HG02642 (cell line): Measurements from ENCODE around the gene PRPSAP1.
"Not testable (repeated sequence)": the region's sequence is repeated elsewhere in the genome, so short reads cannot be mapped to it uniquely, and the experiment has no call there.

Experiments
- ATAC-seq: cut with Tn5 transposase; IDR thresholded peaks from one replicate; pipeline ENCODE4 v1.9.1; 2021; ENCODE audit warnings: mild to moderate bottlenecking; ENCODE audit not compliant: unreplicated experiment, poor library complexity

PRPSAP1 gene

DNA sequence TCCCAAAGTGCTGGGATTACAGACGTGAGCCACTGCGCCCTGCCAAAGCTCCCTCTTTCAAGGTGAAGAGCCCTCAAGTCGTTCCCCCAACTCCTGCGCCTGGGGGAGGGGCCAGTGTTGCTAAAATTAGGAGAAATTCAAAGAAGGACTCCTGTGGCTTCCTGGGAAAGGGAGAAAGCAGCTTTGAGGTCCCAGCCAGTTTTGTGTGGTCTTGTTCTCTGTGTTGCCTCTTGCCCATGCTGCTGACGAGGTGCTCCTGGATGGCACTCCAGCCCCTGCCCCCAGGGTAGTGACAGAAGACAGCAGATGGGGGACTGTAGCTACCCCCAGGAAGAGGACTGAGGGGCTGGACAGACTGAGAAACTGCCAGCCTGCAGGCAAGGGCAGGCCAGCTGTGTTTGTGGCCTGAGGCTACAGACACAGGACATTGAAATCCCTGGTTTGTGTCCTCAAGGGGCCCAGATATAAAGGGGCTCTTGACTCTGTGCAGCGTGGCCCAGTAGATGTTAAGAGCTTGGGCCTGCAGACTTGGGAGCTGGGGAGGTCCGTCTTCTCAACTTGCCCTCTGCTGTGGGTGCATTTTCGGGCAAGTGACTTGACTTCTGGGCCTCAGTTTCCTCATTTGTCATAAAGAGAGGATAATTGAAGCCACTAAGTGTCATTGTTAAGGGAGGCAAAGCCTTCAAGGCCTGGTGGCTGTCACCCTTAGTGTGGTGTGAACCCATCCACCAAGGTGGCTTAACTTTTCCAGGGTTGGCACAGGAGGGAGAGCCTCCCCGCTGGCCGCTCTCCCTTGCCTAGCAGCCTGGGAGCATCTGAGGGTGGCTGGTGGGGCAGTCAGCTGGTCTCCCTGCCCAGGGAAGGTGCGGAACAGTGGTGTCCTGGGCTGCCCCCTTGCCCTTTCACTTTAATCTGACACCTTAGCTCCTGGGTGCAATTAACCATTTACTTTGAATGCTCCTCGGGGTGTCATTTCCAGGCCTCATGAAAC lies 84.4 kb downstream of the PRPSAP1 start:
- ATAC-seq: no peak

DNA sequence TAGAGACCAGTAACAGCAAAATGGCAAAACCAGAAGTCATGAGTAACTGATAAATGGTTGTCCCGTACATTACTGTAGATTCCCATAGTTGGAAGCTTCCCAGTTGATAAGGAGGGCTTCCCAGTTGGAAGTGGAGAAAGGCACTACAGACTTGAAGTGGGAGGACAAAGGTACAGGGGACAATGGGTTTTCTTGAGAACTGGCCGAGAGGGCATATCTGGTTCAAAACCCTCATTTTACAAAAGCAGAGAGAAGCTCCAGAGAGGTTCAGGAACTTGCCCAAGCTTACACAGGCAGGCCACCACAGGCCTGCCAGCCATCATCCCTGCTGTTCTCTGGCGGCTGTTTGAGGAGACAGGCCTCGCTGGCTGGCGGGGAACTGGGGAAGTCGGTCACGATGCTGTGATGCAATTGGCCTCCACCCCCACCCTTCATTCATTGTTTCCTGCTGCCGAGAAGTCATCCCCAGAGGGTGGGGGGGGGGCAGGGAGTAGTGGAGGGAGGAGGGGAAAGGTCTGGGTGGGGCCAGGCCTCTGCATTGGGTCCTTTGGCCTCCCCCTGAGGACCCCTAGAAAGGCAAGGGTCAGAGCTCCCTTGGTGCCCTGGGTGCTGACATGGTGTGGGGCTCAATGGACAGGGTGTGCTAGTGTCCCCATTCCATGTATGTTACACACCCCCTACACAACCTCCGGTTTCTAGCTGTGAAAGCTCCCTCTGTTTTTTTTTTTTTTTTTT lies 85.5 kb downstream of the PRPSAP1 start:
- no peak for ATAC-seq

DNA sequence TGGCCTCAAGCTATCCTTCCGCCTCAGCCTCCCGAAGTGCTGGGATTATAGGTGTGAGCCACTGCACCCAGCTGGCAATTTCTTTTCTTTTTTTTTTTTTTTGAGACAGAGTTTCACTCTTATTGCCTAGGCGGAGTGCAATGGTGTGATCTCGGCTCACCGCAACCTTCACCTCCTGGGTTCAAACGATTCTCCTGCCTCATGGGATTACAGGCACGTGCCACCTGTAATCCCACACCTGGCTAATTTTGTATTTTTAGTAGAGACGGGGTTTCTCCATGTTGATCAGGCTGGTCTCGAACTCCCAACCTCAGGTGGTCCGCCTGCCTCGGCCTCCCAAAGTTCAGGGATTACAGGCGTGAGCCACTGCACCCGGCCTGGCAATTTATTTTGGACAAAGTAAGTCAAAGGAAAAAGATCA lies 86.1 kb downstream of the PRPSAP1 start:
- not testable (repeated sequence) for ATAC-seq

DNA sequence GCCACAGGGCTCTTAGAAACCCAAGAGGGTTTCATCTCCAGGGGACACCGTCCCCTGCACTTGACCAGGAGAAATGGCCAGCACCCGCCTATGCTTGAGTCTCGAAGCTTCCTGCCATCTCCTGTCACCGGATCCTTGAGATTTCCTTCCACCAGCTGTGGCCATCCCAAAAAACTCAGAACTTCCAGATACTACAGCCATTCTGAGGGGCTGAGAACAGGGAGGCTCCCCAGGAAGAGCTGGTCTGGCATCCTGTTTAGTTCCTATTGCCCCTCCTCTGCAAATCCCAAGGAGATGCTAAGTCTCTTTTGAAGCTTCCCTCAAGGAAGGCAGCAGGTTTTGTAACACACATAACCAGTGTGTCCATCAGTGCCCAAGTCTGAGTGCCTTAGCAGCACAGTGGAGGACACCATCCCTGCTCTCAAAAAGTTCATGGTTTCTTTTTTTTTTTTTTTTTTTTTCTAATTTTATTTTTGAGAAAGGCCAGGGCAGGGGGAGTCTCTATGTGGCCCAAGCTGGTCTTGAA lies 86.6 kb downstream of the PRPSAP1 start:
- ATAC-seq: no peak

DNA sequence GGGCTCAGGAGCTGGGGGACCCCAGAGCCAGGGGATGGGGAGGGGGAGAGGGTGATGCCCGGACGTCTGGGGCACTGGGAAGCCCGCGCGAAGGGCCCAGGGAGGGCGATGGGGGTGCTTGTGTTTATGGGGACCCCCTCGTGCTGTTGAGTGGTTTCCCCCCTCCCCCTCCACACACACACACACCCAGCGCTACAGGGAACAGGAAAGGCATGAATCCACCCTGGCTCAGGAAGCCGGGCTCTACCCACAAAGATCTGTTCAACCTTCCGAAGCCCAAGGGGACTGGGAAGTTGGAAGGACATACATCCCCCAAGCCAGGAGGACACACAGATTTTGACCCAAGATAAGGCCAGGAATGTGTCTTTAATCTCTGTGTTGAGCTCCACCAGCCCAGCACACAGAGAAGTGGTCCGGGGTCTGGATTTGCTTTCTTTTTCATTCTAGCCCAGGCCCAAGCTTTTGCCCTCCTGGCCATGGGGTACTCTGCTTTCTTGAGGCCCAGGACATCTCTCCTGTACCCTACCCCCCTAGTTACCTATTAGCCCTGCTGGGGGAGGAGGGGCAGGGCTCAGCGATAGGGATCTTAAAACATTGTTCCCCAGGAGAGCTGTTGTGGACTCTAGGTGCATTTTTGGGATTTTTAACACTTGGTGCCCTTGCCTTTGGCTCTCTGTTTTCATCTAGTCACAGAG lies 87.3 kb downstream of the PRPSAP1 start:
- no peak for ATAC-seq

DNA sequence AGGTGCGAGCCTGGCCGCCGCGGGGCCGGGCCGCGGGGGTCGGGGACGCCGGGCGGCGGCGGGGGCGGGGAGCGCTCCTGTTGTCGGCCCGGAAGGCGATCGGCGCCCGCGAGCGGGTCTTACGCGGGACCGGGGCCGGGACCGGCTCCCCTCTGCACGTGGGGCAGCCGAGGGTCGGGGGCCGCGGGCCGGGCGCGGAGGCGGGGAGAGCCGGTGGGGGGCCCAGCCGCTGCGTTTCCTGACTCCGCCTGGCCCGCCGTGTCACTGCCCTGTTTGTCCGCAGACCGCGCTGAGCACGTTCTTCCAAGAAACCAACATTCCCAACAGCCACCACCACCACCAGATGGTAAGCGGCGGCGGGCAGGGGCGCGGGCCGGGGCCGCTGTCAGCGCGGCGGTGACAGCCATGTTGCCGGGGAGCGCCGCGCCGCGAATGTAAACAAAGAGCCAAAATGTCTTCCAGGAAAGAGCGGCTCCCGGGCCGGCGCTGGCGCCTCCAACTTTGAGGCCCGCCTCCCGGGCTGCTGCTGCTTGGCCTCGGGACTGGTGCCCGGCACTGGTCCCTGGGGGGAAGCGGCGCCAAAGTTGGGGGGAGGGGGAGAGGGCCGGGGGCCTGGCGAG lies 88.0 kb downstream of the PRPSAP1 start:
- no peak for ATAC-seq

DNA sequence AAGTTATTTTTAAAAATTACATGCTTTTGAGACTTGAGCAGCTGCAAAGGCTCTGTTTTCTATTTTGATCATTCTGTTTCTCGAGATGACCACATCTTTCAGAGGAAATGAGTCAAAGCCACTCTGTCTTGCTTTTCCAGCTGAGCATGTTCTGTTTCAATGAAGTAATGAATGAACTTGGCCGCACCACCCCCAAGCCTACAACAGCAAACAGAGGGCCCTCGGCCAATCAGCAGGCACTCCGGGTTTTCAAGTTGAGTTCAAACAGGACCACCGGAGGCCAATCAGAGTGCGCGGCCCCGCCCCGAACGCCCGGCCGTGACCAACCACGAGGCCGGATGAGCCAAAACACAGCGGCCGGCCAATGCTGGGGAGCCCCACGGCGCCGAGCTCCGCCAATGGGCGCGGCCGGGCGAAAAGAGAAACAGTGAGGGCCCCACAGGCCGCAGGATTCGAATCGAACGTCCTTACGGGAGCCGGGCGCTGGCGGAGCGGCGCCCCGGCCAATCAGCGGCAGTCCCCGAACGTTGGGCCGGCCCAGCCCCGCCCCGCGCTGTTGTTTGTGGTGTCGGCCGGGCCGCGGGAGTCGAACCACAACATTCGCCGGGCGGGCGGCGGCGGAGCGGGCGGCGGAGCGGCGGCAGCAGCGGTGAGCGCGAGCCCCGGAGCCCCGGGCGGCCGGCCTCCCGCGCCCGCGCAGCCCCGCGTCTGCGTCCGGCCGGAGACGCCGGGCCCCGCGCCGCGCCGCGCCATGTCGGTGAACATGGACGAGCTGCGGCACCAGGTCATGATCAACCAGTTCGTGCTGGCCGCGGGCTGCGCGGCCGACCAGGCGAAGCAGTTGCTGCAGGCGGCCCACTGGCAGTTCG lies 88.7 kb downstream of the PRPSAP1 start, which contains the start of gene UBALD2:
TSS of gene UBALD2 (plus strand) at position 594 of the 869 bp plus-strand sequence. CDS start at position 752, 158 bp downstream.
- peak; percentile 80 for ATAC-seq

DNA sequence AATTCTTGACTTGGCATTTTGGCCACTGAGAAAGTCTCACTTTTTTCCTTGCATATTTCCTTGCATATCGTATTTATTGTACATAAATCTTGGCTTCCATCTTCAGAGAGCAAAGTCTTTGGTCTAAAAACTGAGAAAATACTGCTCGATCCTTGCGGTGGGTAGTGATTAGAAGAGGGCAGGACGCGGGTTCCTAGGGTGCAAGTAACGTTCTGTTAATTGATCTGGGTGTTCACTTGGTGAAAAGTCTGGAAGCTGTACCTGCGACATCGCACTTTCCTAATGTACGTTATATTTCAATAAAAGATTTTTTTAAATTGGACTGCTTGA lies 89.3 kb downstream of the PRPSAP1 start:
- ATAC-seq: no peak

DNA sequence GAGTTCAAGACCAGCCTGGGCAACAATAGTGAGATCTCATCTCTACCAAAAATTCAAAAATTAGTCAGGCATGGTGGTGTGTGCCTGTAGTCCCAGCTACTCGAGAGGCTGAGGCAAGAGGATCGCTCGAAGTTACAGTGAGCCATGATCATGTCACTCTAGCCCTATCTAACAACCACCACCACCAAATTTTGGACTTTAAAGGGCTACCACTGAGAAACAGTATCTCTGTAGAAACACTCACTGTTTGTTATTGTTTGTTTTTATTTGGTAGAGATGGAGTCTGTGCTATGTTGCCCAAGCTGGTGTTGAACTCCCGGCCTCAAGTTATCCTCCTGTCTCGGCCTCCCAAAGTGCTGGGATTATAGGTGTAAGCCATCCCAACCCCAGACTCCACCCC lies 89.8 kb downstream of the PRPSAP1 start:
- ATAC-seq: no peak

DNA sequence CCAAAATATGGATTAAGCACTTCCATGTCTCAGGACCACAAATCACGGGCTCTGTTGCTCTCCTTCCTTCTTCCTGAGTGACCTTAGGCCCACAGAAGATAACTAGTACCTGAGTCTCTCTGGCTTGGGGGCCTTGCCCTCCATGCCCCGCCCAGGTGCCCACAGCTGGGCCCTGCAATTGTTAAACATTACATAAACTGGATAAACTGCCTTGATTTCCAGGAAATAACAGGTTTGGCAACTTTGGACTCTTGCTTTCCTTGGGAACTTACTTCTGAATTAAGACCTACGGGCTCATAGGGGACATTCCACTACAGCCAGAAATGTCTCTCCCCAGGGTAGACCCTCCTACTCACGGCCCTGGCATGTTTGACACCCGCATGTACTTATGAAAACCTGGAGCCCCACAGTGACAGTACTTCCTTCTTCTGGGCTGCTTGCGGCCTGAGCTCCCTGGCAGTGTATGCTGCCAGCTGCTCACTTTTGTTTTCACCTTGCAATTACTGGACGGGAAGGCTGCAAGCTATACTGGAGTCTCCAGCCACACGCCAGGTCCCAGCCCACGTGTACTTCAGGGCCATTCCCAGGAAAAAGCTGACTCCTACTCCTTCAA lies 90.9 kb downstream of the PRPSAP1 start:
- ATAC-seq: no peak

DNA sequence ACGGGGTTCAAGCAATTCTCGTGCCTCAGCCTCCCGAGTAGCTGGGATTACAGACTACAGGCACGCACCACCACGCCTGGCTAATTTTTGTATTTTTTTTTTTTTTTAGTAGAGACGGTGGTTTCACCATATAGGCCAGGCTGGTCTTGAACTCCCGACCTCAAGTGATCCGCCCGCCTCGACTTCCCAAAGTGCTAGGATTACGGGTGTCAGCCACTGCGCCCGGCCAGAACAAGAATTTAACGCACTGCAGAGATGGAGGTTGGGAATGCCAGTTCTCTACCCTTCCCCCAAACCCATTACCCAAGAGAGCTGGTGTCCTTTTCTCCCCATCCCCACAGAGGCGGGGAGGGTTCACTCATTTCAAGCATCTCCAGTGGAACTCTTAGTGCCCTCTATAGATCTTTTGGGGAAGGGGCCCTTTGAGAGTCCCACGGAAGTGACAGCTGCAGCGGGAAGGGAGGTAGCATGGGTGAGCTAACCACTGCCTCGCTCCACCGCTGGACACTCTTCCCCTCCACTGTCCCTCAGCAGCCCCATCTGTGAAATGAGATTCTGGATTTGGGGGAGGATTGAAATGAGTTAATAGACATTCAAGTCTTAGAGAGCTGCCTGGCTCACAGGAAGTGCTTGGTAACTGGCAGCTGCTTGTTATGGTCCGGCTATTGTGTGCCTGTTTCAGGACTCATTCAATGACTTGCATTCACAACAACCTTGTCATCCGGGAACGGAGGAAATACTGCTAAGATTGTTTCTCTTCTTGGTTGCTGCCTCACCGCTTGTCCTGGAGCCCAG lies 92.1 kb downstream of the PRPSAP1 start:
- no peak for ATAC-seq

DNA sequence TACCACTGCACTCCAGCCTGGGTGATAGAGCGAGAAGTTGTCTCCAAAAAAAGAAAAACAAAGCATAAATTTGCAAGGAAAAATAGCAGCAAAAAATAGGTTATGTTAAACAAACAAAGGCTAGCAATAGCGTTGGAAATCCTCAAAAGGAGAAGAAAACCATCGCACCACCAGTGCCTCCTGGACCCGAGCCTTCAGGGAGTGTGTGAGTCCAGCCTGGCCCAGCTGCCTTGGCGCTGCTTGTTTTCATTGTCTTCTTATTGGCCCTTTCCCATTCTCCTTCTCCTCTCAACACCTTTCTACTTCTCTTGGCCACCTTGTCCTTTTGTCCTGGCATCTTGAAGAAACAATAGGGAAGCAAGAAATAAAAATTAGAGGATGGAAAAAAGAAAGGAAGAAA lies 93.0 kb downstream of the PRPSAP1 start:
- ATAC-seq: no peak

DNA sequence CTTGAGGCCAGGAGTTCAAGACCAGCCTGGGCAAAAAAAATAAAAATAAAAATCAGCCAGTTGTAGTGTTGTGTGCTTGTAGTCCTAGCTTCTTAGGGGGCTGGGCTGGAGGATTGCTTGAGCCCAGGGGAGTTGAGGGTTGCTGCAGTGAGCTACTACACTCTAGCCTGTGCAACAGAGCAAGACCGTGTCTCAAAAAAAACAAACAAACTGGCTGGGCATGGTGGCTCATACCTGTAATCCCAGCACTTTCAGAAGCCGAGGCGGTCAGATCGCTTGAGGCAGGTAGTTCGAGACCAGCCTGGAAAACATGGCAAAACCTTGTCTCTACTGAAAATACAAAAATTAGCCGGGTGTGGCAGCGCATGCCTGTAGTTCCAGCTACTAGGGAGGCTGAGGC lies 93.5 kb downstream of the PRPSAP1 start:
- no peak for ATAC-seq
